GM06990 (cell line): ENCODE measurements around the gene RHOU.

ENCODE experiments used
- DNase-seq: peaks from one replicate; pipeline ENCODE4 v3.0.0-alpha.2; 2011; ENCODE audit not compliant: insufficient read length; ENCODE audit errors: extremely low read depth
- H3K27me3 ChIP-seq: replicated peaks from 2 replicates; pipeline ENCODE4 v1.6.0; 2011; ENCODE audit warnings: low read length; ENCODE audit not compliant: control insufficient read depth, insufficient read depth
- H3K36me3 ChIP-seq: 2 replicates; pipeline ENCODE4 v1.5.1; 2011; ENCODE audit warnings: low read length; ENCODE audit not compliant: control insufficient read depth, insufficient read depth
- H3K4me3 ChIP-seq: replicated peaks from 2 replicates; pipeline ENCODE4 v1.5.1; 2011; ENCODE audit warnings: low read depth, mild to moderate bottlenecking, control low read depth, low read length
- TF ChIP-seq, protein P1 (sequence below): IDR thresholded peaks from 2 replicates; pipeline ENCODE4 v1.5.1; 2011; ENCODE audit warnings: low read length, control low read depth, mild to moderate bottlenecking, inconsistent platforms; ENCODE audit not compliant: insufficient read depth, poor library complexity, severe bottlenecking

The RHOU gene

DNA sequence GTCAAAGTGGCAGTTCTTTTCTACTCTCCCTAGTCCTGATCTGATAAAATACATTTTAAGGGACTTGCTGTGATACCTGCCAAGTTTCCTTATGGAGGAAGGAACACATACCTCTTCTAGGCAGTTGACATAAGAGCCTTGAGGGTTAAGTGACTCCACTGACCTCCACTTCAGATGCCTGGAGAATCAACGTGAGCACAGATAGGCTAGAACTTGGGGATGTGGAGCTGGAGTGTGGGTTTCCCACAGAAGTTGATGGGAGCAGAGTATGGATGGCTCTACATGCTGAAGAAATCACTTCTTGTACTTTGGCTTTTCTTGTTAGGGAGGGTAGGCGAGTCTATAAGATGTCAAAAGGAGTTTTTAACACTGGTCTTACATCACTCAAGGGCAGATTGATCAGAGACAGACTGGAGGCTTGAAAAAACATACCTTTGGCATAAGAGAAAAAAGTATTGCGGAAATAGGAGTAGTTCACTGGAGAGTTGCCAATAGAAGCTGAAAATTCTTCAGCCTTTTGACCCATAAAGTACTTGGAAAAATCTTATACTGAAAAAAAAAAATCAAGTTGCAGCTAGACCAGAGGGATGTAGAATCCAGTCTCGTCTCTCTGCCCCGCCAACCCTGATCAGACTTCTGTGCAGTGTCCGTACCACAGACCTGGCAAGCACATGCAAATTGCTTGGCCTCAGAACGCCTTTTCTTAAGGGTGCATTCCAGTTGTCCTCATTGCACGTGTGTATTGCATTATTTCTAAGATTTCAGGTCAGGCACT lies 5.5 kb downstream of the RHOU start:
- no peak for DNase-seq
- no peaks in the 10 kb centered on the region for H3K36me3 ChIP-seq
- H3K4me3 ChIP-seq = no peak overlapping the region
- no peaks in the 10 kb centered on the region; the same call in 1 of the 2 replicates for H3K27me3 ChIP-seq
- TF ChIP-seq, protein P1, sequence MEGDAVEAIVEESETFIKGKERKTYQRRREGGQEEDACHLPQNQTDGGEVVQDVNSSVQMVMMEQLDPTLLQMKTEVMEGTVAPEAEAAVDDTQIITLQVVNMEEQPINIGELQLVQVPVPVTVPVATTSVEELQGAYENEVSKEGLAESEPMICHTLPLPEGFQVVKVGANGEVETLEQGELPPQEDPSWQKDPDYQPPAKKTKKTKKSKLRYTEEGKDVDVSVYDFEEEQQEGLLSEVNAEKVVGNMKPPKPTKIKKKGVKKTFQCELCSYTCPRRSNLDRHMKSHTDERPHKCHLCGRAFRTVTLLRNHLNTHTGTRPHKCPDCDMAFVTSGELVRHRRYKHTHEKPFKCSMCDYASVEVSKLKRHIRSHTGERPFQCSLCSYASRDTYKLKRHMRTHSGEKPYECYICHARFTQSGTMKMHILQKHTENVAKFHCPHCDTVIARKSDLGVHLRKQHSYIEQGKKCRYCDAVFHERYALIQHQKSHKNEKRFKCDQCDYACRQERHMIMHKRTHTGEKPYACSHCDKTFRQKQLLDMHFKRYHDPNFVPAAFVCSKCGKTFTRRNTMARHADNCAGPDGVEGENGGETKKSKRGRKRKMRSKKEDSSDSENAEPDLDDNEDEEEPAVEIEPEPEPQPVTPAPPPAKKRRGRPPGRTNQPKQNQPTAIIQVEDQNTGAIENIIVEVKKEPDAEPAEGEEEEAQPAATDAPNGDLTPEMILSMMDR = no peak

DNA sequence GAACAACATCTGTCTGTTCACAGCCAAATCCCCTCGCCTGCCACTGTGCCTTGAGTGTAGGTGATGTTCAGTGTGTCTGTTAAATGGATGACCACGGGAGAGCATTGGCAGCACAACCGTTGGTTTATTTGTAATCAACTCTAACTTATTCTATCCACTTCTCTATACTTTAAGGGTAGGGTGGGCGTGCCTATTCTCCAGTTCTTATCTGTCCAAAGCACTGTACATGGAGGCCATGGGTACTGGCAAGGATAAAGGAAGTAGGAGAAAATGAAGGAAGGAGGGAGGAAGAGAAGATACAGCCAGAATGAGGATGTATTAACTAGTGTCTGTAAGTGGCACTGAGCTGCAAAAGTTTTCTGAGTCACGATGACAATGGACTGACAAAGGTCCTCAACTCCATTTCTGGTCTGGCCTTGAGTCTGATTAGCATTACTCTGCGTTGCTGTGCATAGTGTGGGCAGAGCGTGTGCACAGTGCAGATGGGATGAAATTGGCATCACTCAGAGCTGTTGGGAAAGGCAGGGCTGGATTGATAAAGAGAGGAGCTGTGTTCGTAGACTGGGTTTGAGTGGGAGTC lies 7.1 kb downstream of the RHOU start:
- no peak for DNase-seq
- TF ChIP-seq, protein P1 = no peak
- Histone ChIP-seq H3K27me3 (no peaks in the 10 kb centered on the region), H3K36me3 (no peaks in the 10 kb centered on the region), H3K4me3 (no peak overlapping the region)

DNA sequence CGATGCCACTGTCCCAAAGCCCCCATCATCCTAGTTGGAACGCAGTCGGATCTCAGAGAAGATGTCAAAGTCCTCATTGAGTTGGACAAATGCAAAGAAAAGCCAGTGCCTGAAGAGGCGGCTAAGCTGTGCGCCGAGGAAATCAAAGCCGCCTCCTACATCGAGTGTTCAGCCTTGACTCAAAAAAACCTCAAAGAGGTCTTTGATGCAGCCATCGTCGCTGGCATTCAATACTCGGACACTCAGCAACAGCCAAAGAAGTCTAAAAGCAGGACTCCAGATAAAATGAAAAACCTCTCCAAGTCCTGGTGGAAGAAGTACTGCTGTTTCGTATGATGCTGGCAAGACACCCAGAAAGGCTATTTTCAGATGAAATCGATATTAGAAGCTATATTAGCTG lies 8.1 kb downstream of the RHOU start:
- no peaks in the 10 kb centered on the region for H3K27me3 ChIP-seq
- H3K36me3 ChIP-seq = no peaks in the 10 kb centered on the region
- TF ChIP-seq, protein P1 = no peak
- DNase-seq = no peak
- no peak overlapping the region for H3K4me3 ChIP-seq

DNA sequence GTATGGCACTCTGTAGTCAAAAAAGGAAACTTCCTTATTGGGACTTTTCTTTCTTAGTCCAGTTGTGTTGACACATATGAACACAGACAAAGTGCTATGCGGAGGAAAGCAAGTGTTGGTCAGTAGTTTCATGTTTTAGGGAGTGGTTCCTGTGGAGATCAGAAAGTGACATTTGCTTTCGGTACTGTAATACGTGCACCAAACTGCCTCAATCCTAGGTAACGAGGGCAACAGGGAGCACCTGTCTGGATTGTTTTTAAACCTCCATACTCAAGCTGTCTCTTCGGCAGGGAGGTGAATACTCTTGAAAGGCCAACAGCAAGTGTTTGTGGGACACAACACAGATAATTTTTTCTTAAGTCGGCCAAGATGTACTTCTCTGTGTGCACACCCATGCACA lies 9.1 kb downstream of the RHOU start:
- no peaks in the 10 kb centered on the region for H3K36me3 ChIP-seq
- no peak overlapping the region for H3K4me3 ChIP-seq
- no peak for DNase-seq
- H3K27me3 ChIP-seq = no peaks in the 10 kb centered on the region
- TF ChIP-seq, protein P1 = no peak

DNA sequence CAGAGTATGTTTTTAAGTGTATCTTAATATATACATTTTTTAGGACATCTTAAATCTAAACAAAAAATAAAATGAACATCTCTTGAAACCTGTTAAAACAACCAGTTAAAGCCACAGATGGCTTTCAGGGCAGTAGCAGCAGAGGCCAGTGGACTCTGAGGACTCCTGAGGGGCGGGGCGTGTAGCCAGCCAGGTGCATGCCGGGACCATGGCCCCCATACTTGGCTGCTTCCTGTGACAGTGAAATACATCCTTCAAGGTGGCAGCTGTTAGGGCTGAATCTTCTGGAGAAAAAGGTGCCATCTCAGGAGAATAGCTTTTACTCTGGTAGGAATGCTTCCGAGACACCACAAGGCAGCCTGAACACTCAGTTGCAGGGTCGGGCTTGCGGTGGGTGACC lies 9.6 kb downstream of the RHOU start:
- TF ChIP-seq, protein P1 = no peak
- DNase-seq = no peak
- Histone ChIP-seq H3K27me3 (no peaks in the 10 kb centered on the region), H3K4me3 (no peak overlapping the region), H3K36me3 (no peaks in the 10 kb centered on the region)
